MG63 (cell line): ENCODE data around the gene GRIN2A. TPM values are rescaled to one million over a fixed set of nuclear protein-coding genes. Genes with fewer than 3 reads are reported as not detected.
"Not testable (repeated sequence)": the region's sequence is repeated elsewhere in the genome, so short reads cannot be mapped to it uniquely, and the experiment has no call there.

Source experiments
- DNase-seq: peaks from one replicate; pipeline ENCODE4 v3.0.0-alpha.2; 2020
- H3K27me3 ChIP-seq: fragments of 250-450 bp; sonication (Bioruptor Pico); 2 replicates; pipeline ENCODE4 v1.5.1; 2020; ENCODE audit warnings: mild to moderate bottlenecking, moderate library complexity
- H3K36me3 ChIP-seq: fragments of 250-450 bp; sonication (Bioruptor Pico); 2 replicates; pipeline ENCODE4 v1.5.1; 2020; ENCODE audit warnings: mild to moderate bottlenecking, moderate library complexity
- H3K4me3 ChIP-seq: fragments of 250-450 bp; sonication (Bioruptor Pico); 2 replicates; pipeline ENCODE4 v1.5.1; 2020; ENCODE audit warnings: mild to moderate bottlenecking, moderate library complexity
- H3K9me3 ChIP-seq: fragments of 250-450 bp; sonication (Bioruptor Pico); 2 replicates; pipeline ENCODE4 v1.5.1; 2020; ENCODE audit warnings: mild to moderate bottlenecking, moderate library complexity
- total RNA-seq: library from RNA; depleted of rRNA; stranded (reverse); fragments of >200 nt; shearing (Covaris generic); gene quantifications from 2 replicates; pipeline ENCODE4 v1.2.3, GENCODE V29; 2014; ENCODE audit warnings: low replicate concordance

The GRIN2A gene
- total RNA-seq, 1 experiment from 2014 or later: not detected

DNA sequence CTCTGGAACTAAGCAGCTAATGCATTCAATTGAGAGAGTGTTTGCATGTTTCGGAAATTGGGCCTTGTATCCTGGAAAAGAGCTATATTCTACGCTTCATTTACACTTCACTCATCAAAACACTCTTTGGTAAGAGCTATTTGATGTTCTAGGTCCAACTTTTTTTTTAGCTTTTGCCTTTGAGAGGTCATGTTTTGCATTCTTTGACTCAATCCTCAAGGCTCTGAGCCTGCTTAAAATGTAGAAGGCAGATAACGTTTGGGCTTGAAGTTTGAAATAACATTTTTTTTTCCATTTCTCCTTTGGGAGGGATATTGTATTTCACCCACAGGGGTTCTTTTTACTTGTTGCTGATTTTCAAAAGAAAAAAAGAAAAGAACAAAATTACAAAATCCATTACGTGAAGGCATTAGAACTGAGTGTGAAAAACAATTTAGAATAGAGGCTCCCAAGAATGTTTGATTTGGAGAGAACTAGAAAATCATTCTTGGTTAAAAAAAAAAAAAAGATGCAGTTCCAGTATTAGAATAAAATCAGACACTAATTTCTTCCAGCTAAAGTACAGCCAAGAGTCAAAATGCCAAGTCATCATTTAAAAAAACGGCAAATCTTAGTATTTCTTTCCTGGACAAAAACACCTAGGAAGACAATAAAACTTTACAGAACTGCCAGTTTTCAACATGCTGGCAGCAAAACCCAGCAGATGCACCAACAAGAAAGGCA lies 268.5 kb downstream of the GRIN2A start:
- H3K36me3 ChIP-seq: no peaks in the 10 kb centered on the region
- no peaks in the 10 kb centered on the region for H3K9me3 ChIP-seq
- H3K4me3 ChIP-seq: no peak overlapping the region
- H3K27me3 ChIP-seq: peaks cover 4% of the 10 kb centered on the region; the same call in 1 of the 2 replicates
- no peak for DNase-seq

DNA sequence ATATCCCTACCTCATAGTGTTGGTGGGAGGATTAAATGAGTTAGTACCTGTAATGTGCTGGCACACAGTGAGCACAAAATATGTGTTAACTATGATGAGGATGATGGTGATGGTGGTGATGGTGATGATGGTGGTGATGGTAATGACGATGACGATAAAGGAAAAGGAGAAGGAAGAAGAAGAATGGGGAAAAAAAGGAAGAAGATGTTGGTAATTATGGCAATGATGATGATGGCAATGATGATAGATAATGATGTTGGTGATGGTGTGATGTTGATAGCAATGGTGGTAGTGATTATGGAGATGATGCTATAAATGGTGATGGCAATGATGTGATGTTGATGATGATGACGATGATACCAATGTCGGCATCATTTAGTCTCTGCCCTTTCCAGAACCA lies 270.2 kb downstream of the GRIN2A start:
- Histone ChIP-seq H3K36me3 (no peaks in the 10 kb centered on the region), H3K4me3 (no peak overlapping the region), H3K9me3 (no peaks in the 10 kb centered on the region), H3K27me3 (no peaks in the 10 kb centered on the region; the same call in 1 of the 2 replicates)
- no peak for DNase-seq

DNA sequence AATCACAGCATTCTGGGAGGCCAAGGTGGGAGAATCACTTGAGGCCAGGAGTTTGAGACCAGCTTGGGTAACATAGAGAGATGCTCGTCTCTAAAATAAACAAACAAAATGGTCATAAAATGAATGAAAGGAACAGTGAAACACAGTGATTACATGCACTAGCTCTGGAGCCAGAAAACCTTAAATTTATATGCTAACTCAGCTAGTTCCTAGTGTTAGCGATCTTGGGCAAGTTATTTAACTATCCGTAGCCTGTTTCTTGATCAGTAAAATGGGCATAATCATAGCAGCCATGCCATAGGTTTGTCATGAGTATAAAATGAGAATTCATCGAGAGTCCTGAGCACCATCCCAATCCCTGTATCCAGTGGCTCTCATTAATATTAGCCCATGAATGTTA lies 271.0 kb downstream of the GRIN2A start:
- Histone ChIP-seq H3K36me3 (no peaks in the 10 kb centered on the region), H3K9me3 (no peaks in the 10 kb centered on the region), H3K4me3 (no peak overlapping the region), H3K27me3 (no peaks in the 10 kb centered on the region; the same call in 1 of the 2 replicates)
- no peak for DNase-seq

DNA sequence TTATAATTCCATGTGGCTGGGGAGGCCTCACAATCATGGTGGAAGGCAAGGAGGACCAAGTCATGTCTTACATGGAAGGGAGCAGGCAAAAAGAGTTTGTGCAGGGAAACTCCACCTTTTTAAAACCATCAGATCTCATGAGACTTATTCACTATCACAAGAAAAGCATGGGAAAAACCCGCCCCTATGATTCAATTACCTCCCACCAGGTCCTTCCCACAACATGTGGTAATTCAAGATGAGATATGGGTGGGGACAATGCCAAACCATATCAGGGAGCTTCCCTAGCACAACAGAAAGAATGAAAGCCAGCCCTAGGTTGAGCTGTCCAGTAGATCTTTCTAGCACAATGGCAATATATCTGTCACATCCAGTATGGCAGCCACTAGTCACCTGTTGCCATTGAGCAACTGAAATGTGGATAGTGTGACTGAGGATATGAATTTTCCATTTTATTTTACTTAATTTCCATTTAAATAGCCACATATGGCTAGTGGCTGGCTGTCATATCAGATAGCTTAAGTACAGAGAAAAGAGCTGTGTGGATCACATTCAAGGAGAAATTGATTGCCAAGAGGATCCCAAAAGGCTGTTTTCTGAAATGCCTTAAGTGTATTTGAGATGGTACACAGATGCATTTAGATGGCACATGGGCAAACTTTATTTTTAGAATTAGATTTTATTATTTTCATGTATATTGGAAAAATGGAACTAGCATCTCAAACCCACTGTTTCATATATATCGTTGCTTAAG lies 273.0 kb downstream of the GRIN2A start:
- Histone ChIP-seq H3K4me3 (no peak overlapping the region), H3K27me3 (peaks cover 2% of the 10 kb centered on the region; the same call in 1 of the 2 replicates), H3K36me3 (no peaks in the 10 kb centered on the region), H3K9me3 (no peaks in the 10 kb centered on the region)
- DNase-seq: no peak

DNA sequence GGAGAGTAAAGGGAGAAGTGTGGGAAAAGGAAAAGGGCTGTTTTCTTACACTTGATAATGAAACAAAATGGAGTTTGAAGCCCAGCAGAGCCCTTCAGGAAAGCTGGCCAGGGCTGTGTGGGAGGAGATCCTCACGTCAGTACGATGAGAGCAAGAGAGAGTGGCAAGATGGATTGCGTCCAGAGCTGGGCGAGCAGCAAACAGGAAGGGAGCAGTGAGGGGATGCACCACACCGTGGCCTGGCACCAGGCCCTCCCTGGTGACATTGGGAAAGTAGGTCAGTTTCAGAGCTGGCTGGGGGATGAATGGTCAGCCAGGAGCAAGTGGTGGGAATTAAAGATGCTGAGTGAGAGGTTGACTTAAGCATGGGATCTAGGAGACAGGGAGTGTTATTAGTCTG lies 273.6 kb downstream of the GRIN2A start:
- DNase-seq: no peak
- no peaks in the 10 kb centered on the region for H3K9me3 ChIP-seq
- H3K4me3 ChIP-seq: no peak overlapping the region
- H3K27me3 ChIP-seq: peaks cover 2% of the 10 kb centered on the region; the same call in 1 of the 2 replicates
- H3K36me3 ChIP-seq: no peaks in the 10 kb centered on the region

DNA sequence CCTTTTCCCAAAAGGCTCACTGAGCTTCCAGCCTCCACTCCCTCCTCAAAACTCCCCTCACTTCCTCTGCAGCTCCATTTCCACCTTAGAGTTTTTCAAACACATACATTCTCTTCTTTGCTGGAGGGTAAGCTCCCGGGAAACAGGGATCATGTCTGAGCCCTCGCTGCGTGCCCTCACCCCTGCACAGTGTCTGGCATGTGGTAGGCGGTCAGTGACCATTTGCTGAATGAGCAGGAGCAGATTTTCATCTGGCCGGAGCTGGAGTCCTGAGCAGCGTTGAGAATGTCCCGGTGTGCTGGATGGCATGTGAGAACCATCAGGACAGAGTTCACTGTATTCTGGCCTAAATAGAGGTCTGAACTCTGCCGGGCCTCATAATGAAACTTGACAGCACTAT lies 274.5 kb downstream of the GRIN2A start:
- Histone ChIP-seq H3K36me3 (no peaks in the 10 kb centered on the region), H3K9me3 (no peaks in the 10 kb centered on the region), H3K4me3 (no peak overlapping the region), H3K27me3 (peaks cover 2% of the 10 kb centered on the region; the same call in 1 of the 2 replicates)
- no peak for DNase-seq

DNA sequence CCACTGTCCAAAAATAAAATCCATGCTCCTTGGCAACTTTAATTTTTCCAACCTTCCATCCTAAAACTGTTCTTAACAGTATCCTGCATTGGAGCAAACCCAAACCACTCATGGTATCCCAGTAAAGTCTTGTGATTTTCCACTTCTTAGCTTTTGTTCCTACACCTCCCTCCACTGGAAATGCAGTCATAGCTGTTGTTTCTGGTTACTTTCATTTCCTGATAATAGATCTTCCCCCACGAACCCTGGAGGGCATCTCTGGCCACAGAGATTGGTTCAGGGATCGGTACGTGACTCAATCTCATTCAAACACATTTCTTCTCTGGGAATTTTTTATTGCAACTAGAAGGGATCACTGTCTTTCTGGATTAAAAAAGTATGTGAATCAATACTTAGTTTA lies 276.0 kb downstream of the GRIN2A start:
- Histone ChIP-seq H3K9me3 (no peaks in the 10 kb centered on the region), H3K36me3 (no peaks in the 10 kb centered on the region), H3K4me3 (no peak overlapping the region), H3K27me3 (peaks cover 2% of the 10 kb centered on the region; the same call in 1 of the 2 replicates)
- no peak for DNase-seq

DNA sequence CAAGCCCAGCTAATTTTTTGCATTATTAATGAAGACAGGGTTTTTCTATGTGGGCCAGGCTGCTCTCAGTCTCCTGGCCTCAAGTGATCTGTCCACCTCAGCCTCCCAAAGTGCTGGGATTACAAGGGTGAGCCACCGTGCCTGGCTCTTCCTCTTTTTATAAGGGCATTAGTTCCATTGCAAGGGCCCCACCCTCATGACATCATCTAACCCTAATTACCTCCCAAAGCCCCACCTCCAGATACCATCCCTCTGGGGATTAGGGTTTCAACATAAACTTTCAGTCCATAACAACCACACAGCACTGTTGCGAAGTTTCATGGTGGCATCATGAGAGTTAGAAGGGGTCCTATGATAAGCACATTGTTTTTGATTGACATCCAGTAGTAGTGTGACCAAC lies 277.7 kb downstream of the GRIN2A start:
- Histone ChIP-seq H3K4me3 (no peak overlapping the region), H3K36me3 (no peaks in the 10 kb centered on the region), H3K9me3 (no peaks in the 10 kb centered on the region), H3K27me3 (peaks cover 2% of the 10 kb centered on the region; the same call in 1 of the 2 replicates)
- no peak for DNase-seq

DNA sequence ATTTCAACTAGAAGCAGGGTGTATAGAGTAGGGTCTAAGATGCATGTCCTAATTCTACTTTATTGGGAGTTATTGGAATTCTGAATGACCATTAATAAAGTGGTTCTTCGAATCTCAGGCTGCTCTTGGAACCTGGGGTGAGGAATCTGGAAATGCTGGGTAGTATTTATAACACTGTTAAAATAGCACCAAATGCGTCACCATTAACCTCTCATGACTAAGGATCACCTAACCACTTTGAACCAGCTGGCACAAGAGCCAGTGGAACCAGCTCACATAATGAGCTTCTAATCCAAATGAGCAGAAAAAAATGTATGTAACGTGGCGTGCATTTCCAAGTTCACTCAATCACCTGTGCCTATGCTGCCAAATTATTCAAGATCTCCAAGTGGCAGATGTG lies 281.7 kb downstream of the GRIN2A start:
- no peak overlapping the region for H3K4me3 ChIP-seq
- no peaks in the 10 kb centered on the region for H3K36me3 ChIP-seq
- peaks cover 2% of the 10 kb centered on the region; the same call in 1 of the 2 replicates for H3K27me3 ChIP-seq
- no peak for DNase-seq
- no peaks in the 10 kb centered on the region for H3K9me3 ChIP-seq

DNA sequence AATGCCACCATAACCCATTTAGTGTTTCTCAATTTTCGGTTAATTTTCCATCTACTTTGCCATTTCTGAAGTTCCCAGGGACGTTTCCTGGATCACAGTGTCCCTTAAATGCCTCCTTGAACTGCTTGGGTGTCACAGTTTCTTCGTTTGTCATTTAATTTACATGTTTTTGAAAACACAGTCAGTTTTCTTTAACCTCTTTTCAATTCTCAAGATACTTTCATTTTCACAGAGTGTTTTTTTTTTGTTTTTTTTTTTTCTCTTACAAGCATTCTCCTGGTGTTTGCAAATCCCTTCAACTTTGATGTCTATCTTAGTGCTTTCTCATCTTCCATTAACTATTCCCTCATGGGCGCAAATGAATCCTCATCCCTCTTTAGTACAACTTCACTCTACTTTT lies 283.7 kb downstream of the GRIN2A start:
- H3K36me3 ChIP-seq: no peaks in the 10 kb centered on the region

DNA sequence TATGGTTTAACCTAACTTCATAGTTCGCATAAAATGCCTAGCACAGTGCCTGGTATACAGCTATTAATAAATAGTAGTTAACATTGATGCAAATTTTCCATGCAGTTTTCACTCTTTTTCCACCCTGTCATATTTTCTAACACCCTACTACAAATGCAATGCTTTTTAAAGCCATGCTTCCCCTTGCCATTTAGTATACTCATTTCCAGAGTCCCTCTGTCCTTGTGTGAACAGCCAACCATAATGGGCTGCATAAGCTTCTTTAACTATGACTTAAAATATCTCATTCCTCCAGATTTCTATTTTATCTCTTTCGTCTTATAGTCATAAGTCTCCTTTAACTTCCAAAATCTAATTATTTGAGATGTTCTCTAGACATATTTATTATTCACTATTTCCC lies 284.1 kb downstream of the GRIN2A start:
- no peaks in the 10 kb centered on the region for H3K9me3 ChIP-seq
- no peak for DNase-seq
- no peak overlapping the region for H3K4me3 ChIP-seq
- H3K36me3 ChIP-seq: no peaks in the 10 kb centered on the region
- no peaks in the 10 kb centered on the region for H3K27me3 ChIP-seq

More for the DNA sequence above, 283.7 kb downstream of the GRIN2A start:
- no peak overlapping the region for H3K4me3 ChIP-seq
- DNase-seq: no peak
- no peaks in the 10 kb centered on the region for H3K9me3 ChIP-seq
- H3K27me3 ChIP-seq: no peaks in the 10 kb centered on the region

DNA sequence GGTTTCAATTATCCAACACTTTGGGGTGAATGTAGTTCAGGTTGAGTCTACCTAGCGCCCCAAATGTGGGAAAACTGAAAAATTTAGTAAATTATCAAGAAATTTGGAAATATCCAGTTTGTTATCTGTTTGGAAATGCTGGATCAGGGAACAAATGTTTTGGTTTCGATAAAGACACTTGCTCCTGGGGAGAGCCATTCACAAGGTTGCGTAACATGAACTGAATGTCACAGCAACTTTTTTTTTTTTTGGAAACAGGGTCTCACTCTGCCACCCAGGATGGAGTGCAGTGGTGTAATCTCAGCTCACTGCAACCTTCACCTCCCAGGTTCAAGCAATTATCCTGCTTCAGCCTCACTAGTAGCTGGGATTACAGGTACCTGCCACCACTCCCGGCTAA lies 286.4 kb downstream of the GRIN2A start:
- no peak overlapping the region for H3K4me3 ChIP-seq
- DNase-seq: no peak

DNA sequence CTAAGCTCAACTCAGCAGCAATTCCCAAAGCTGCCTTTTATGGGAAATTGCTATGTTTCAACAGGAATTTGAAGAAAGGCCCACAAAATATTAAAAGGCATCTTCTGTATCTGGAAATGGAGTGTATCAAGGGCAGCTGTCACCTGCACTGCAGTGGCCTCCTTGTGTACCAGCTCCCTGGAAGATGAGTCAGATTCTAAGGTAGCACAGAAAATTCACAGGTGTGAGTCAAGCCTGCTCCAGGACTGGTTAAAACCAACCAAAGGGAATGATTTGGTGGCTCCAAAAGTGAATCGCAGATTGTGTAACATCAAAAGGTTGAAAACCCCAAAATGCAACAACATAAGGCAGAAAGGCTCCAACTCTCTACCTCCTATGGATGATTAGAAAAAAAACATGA lies 296.4 kb downstream of the GRIN2A start:
- Histone ChIP-seq H3K27me3 (no peaks in the 10 kb centered on the region), H3K4me3 (no peak overlapping the region), H3K36me3 (no peaks in the 10 kb centered on the region), H3K9me3 (no peaks in the 10 kb centered on the region)
- no peak for DNase-seq

More for the DNA sequence above, 286.4 kb downstream of the GRIN2A start:
- H3K36me3 ChIP-seq: no peaks in the 10 kb centered on the region
- no peaks in the 10 kb centered on the region for H3K9me3 ChIP-seq
- no peaks in the 10 kb centered on the region for H3K27me3 ChIP-seq

DNA sequence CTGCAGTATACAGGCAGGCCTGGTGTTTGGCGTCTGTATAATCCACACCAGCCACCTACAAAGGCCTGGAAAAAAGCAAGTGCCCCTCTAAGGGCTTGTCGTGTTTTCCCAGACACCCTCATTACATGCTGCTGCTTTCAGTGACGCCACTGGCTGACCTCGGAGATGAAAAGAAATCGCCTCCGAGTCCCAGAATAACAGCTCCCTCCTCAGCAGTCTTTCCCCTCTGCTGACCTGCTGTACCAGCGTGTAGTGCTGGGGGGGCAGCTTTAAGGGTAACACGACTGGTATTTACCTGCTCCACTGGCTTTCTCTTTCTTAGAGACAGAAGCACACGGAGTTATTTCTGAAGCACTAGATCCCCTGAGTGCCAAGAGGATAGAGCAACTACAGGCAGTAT lies 296.8 kb downstream of the GRIN2A start:
- Histone ChIP-seq H3K4me3 (no peak overlapping the region), H3K36me3 (no peaks in the 10 kb centered on the region), H3K27me3 (no peaks in the 10 kb centered on the region), H3K9me3 (no peaks in the 10 kb centered on the region)
- no peak for DNase-seq

DNA sequence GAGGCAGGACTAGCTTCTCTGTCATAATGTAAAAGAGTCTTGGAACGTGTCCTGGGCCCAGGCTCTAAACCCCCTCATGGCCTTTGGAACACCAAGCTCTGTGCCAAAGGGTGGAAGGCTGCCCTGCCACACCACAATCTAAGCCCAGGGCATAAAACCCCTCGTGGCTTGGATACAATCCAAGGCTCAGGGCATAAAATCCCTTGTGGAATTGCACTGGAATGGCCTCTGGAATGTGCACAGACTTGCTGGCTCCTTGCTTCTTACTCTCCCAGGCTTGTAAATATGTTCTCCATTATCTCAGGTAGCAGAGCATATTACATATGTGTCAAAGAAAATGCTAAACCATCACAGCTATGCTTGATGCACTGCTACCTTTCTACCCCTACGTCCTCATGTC lies 306.2 kb downstream of the GRIN2A start:
- not testable (repeated sequence) for H3K36me3 ChIP-seq, DNase-seq, H3K9me3 ChIP-seq, H3K27me3 ChIP-seq, H3K4me3 ChIP-seq

DNA sequence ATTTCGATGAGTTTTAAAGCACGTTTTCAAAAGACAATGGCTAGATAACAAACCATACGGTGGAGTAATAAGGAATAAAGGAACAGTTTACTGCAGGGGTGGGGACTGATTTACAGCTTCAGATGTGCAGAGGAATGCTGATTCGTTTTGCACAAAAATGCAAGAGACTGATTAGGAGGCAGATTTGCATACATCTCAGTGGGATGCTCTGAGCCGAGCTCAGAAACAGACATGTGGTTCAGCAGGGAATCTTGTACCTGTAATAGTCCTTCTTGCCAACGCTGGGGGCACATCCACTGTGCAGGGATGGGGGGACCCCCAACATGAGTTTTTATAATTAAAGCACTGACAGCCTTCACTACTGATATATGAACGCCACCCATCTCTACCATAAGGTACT lies 308.0 kb downstream of the GRIN2A start:
- Histone ChIP-seq H3K4me3 (no peak overlapping the region), H3K36me3 (no peaks in the 10 kb centered on the region), H3K9me3 (no peaks in the 10 kb centered on the region), H3K27me3 (no peaks in the 10 kb centered on the region)
- DNase-seq: no peak

DNA sequence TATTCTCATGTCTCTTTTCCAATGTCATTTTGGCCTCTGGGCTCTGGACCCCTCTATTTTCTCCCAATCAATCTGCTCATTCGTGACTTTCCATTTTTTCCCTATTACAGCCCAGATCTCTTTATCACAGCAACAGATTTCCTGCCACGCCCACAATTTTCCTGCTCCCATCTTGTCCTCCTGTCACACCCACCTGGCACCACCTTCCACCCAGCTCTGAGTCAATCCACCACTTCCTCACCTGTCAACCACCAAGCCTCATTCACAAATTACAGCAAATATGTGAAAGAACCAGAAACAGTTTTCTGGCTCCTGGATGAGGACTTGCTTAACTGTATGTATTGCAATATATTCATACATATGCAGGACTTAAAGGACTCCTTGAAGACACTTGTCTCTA lies 311.3 kb downstream of the GRIN2A start:
- Histone ChIP-seq H3K9me3 (no peaks in the 10 kb centered on the region), H3K36me3 (no peaks in the 10 kb centered on the region), H3K27me3 (no peaks in the 10 kb centered on the region; the same call in 1 of the 2 replicates), H3K4me3 (no peak overlapping the region)
- no peak for DNase-seq

DNA sequence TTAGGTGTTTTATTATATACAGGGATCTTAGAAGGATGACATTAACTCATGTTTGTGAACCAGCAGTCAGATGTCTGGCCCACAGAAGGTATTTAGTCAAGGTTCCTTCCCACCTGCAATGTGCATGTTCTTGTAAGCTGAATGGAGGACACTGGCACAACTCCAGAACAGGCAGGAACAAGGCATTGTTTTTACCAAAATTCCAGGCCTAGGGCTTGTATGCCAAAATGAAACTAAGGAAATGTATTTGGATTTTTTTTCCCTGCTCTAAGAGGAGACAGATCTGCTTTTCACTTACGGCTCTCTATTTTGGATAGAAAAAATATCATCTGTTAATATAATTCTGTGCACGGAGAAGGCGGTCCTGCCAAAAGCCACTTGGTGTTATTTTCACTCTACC lies 312.5 kb downstream of the GRIN2A start:
- no peaks in the 10 kb centered on the region; the same call in 1 of the 2 replicates for H3K27me3 ChIP-seq
- no peaks in the 10 kb centered on the region for H3K9me3 ChIP-seq
- no peaks in the 10 kb centered on the region for H3K36me3 ChIP-seq
- no peak for DNase-seq
- H3K4me3 ChIP-seq: no peak overlapping the region
